ENCODE measurements around the gene MGAT4C.
A peak's percentile ranks its signal among the peaks of the same experiment; 100 is the strongest.
"Not testable (repeated sequence)": the region's sequence is repeated elsewhere in the genome, so short reads cannot be mapped to it uniquely, and the experiment has no call there.

The MGAT4C gene

DNA sequence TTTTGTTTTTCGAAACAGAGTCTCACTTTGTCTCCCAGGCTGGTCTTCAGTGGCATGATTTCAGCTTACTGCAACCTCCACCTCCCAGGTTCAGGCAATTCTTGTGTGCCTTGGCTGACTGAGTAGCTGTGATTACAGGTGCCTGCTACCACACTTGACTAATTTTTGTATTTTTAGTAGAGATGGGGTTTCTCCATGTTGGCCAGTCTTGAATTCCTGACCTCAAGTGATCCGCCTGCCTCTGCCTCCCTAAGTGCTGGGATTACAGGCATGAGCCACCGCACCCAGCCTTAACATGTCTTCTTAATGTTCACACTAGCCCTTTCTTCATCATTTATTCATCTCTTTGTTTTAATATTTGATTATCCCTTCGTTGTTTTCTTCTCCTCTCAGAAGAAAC is 197.1 kb downstream of the MGAT4C start:
- not testable (repeated sequence) for H3K79me2 ChIP-seq (ENCODE audit: control insufficient read depth, insufficient read depth, low read length, unreplicated experiment); H3K4me3 ChIP-seq (ENCODE audit: low read depth, low read length); H3K27me3 ChIP-seq (ENCODE audit: insufficient read depth, low read length); H3K27ac ChIP-seq (ENCODE audit: low read depth, low read length); H3K36me3 ChIP-seq (ENCODE audit: insufficient read depth, low read length); H3K4me1 ChIP-seq (ENCODE audit: control insufficient read depth, insufficient read depth, low read length, unreplicated experiment); H2AFZ ChIP-seq (ENCODE audit: low read length, unreplicated experiment)

DNA sequence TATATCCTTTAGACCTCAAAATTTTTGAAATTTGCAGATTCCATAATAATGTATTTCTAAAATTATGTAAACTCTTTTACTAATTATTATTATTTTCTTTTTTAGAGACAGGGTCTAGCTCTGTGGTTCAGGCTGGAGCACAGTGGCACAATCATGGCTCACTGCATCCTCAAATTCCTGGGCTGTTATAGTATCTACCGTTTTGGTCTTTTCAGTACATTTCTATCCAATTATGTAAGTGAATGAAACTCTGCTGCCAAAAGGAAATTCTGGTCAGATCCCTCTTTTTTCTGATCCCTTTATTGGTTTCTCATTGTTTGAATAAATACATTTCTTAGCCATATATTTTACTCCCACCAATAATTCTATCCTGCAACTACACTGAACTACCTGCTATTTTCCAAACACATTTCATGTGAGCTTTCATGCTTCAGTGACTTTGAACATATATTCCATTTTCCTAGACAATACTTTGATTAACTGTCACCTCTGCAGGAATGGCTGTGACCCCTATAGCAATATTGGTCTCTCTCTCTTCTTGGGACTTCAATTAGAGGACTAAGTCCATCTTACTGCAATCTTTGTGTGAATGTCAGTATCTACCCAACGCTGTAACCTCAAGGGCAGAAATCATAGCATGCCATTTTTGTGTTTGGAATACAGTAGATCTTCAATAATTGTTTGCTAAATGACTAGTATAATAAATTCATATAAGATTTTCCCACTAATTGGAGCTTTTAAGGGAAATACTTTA is 198.9 kb downstream of the MGAT4C start:
- Histone ChIP-seq H2AFZ (ENCODE audit: low read length, unreplicated experiment) (no peak overlapping the region), H3K4me3 (ENCODE audit: low read depth, low read length) (no peak overlapping the region), H3K36me3 (ENCODE audit: insufficient read depth, low read length) (no peaks in the 10 kb centered on the region), H3K79me2 (ENCODE audit: control insufficient read depth, insufficient read depth, low read length, unreplicated experiment) (no peaks in the 10 kb centered on the region), H3K27me3 (ENCODE audit: insufficient read depth, low read length) (no peaks in the 10 kb centered on the region), H3K4me1 (ENCODE audit: control insufficient read depth, insufficient read depth, low read length, unreplicated experiment) (no peaks in the 10 kb centered on the region), H3K27ac (ENCODE audit: low read depth, low read length) (no peak overlapping the region)

DNA sequence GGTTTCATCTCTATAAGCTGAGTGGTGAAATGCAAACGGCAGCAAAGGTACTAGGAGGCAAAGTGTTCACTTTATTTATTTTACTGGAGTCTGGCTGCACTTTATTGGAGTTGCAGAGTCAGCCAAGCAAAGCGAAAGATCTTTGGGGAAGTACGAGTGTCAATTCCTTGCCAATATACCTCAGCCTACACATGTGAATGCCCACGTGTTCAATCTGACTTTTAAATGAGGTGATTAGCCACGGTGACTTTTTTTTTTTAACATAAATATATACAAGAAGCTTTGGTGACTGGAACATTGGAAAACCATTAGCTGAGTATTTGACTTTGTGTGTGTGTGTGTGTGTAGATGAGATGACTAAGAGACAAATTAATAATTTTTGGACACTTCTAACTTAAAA is 203.3 kb downstream of the MGAT4C start:
- H2AFZ ChIP-seq (ENCODE audit: low read length, unreplicated experiment): no peak overlapping the region
- H3K4me3 ChIP-seq (ENCODE audit: low read depth, low read length): no peak overlapping the region
- no peaks in the 10 kb centered on the region for H3K79me2 ChIP-seq (ENCODE audit: control insufficient read depth, insufficient read depth, low read length, unreplicated experiment)
- no peaks in the 10 kb centered on the region for H3K36me3 ChIP-seq (ENCODE audit: insufficient read depth, low read length)
- no peak overlapping the region for H3K27ac ChIP-seq (ENCODE audit: low read depth, low read length)
- no peaks in the 10 kb centered on the region for H3K4me1 ChIP-seq (ENCODE audit: control insufficient read depth, insufficient read depth, low read length, unreplicated experiment)
- H3K27me3 ChIP-seq (ENCODE audit: insufficient read depth, low read length): no peaks in the 10 kb centered on the region

DNA sequence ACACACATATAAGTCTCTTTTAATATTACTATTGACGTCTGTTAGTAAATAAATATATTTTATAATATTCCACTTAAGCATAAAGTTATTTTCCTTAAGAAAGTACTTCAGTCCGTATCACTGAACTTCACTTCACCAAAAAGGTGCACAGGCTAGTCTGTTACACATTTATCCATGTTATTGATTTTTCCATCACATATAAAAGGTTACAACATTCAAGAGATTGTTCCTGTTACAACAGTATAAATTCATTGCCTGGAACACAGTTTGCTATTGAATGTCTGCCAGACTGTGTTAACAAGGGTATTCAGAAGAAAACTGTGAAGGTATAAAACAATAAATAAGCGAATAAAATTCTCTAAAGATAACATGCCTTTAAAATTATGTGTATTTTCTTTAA is 206.2 kb downstream of the MGAT4C start:
- Histone ChIP-seq H3K79me2 (ENCODE audit: control insufficient read depth, insufficient read depth, low read length, unreplicated experiment) (no peaks in the 10 kb centered on the region), H3K36me3 (ENCODE audit: insufficient read depth, low read length) (no peaks in the 10 kb centered on the region), H3K4me1 (ENCODE audit: control insufficient read depth, insufficient read depth, low read length, unreplicated experiment) (no peaks in the 10 kb centered on the region)

DNA sequence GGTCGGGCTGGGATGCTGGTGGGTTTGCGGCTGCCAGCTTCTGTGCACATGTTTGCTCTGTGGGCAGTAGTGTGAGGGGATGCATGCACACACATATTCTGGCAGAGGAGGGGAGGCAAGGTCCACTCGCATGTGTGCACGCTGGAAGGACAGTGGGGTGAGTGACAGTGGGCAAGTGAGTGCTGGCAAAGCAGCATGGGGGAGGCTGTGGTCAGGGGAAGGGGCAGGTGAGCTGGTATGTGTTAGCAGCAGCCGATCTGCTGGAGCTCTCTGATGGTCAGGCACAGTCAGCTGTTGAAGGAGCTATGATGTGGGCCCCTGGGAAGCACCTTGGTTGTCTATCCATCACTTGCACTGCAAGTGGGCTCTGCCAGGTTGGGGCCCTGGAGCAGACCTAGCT is 211.8 kb downstream of the MGAT4C start:
- H3K27ac ChIP-seq (ENCODE audit: low read depth, low read length): no peak overlapping the region
- no peaks in the 10 kb centered on the region for H3K79me2 ChIP-seq (ENCODE audit: control insufficient read depth, insufficient read depth, low read length, unreplicated experiment)
- H3K27me3 ChIP-seq (ENCODE audit: insufficient read depth, low read length): no peaks in the 10 kb centered on the region
- H3K4me3 ChIP-seq (ENCODE audit: low read depth, low read length): no peak overlapping the region
- no peaks in the 10 kb centered on the region for H3K4me1 ChIP-seq (ENCODE audit: control insufficient read depth, insufficient read depth, low read length, unreplicated experiment)
- no peak overlapping the region for H2AFZ ChIP-seq (ENCODE audit: low read length, unreplicated experiment)
- no peaks in the 10 kb centered on the region for H3K36me3 ChIP-seq (ENCODE audit: insufficient read depth, low read length)

More for the DNA sequence above, 206.2 kb downstream of the MGAT4C start:
- H2AFZ ChIP-seq (ENCODE audit: low read length, unreplicated experiment): no peak overlapping the region
- H3K4me3 ChIP-seq (ENCODE audit: low read depth, low read length): no peak overlapping the region
- no peaks in the 10 kb centered on the region for H3K27me3 ChIP-seq (ENCODE audit: insufficient read depth, low read length)
- H3K27ac ChIP-seq (ENCODE audit: low read depth, low read length): no peak overlapping the region

DNA sequence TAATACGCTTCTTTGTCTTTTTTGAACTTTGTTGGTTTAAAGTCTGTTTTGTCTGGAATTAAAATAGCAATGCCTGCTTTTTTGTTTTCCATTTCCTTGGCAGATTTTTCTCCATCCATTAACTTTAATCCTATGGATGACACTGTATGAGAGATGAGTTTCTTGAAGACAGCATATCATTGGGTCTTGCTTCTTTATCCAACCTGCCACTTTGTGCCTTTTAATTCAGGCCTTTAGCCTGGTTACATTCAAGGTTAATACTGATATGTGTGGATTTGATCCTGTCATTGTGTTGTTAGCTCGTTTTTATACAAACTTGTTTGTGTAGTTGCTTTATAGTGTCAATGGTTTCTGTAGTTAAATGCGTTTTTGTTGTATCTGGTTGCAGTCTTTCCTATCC is 214.1 kb downstream of the MGAT4C start:
- Histone ChIP-seq H3K4me1 (ENCODE audit: control insufficient read depth, insufficient read depth, low read length, unreplicated experiment) (no peaks in the 10 kb centered on the region), H2AFZ (ENCODE audit: low read length, unreplicated experiment) (no peak overlapping the region), H3K4me3 (ENCODE audit: low read depth, low read length) (no peak overlapping the region), H3K27me3 (ENCODE audit: insufficient read depth, low read length) (no peaks in the 10 kb centered on the region), H3K27ac (ENCODE audit: low read depth, low read length) (no peak overlapping the region), H3K36me3 (ENCODE audit: insufficient read depth, low read length) (no peaks in the 10 kb centered on the region), H3K79me2 (ENCODE audit: control insufficient read depth, insufficient read depth, low read length, unreplicated experiment) (no peaks in the 10 kb centered on the region)

DNA sequence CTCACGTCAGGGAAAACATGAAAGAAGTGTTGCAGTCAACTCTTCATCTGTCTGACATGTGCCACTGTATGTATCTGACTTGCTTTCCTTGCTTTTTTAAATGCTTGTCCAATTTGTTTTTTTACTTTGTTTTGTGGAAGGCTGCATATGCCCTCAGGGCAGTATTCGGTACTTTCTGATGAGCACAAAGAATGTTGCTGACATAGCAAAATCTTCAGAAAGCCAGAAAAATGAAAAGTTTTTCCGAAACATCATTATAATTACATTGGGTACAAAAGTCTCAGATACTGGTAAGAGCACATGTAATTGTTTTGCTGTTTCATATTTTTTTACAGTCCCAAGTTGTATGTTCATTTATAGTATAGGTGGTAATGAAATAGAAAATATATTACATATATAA is 237.8 kb downstream of the MGAT4C start:
- Histone ChIP-seq H3K4me3 (ENCODE audit: low read depth, low read length) (no peak overlapping the region), H3K27ac (ENCODE audit: low read depth, low read length) (no peak overlapping the region), H3K79me2 (ENCODE audit: control insufficient read depth, insufficient read depth, low read length, unreplicated experiment) (no peaks in the 10 kb centered on the region), H3K27me3 (ENCODE audit: insufficient read depth, low read length) (no peaks in the 10 kb centered on the region), H3K36me3 (ENCODE audit: insufficient read depth, low read length) (no peaks in the 10 kb centered on the region), H3K4me1 (ENCODE audit: control insufficient read depth, insufficient read depth, low read length, unreplicated experiment) (no peaks in the 10 kb centered on the region), H2AFZ (ENCODE audit: low read length, unreplicated experiment) (no peak overlapping the region)

DNA sequence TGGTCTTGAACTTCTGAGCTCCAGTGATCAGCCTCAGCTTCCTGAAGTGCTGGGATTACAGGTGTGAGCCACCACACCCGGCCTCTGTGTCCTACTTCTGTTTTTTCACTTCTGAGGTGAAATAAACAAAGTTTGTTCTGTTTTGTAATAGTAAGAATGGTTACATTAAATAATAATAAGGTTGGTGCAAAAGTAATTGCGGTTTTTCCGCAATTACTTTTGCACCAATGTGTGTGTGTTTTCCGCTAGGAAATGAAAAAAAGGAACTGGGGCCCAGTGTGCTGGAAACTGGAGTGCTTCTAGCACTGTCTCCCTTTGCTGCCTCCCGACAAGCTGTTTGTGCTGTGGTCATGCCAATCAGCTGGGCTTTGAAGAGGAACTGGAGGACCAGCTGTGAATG is 241.2 kb downstream of the MGAT4C start:
- Histone ChIP-seq H3K79me2 (ENCODE audit: control insufficient read depth, insufficient read depth, low read length, unreplicated experiment) (no peaks in the 10 kb centered on the region), H3K4me3 (ENCODE audit: low read depth, low read length) (no peak overlapping the region), H3K4me1 (ENCODE audit: control insufficient read depth, insufficient read depth, low read length, unreplicated experiment) (no peaks in the 10 kb centered on the region), H3K27me3 (ENCODE audit: insufficient read depth, low read length) (no peaks in the 10 kb centered on the region), H3K27ac (ENCODE audit: low read depth, low read length) (no peak overlapping the region), H3K36me3 (ENCODE audit: insufficient read depth, low read length) (no peaks in the 10 kb centered on the region), H2AFZ (ENCODE audit: low read length, unreplicated experiment) (no peak overlapping the region)

DNA sequence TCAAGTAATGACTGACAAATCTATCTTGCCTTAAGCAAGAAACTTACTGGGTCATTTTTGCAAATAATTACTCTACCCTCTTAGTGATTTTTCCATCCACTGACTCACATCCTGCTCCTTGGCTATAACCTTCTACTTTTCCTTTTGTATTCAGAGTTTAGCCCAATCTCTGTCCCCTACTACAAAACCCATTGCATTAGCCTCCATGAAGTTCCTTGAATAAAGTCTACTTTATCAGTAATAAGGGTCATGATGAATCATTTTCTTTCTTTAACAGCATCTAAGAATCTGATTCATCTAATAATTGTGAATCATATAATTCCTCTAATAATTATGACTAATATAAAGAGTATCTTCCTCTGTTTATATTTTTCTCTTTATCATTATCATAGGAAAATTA is 249.5 kb downstream of the MGAT4C start:
- H3K27me3 ChIP-seq (ENCODE audit: insufficient read depth, low read length): no peaks in the 10 kb centered on the region
- no peak overlapping the region for H2AFZ ChIP-seq (ENCODE audit: low read length, unreplicated experiment)
- H3K4me3 ChIP-seq (ENCODE audit: low read depth, low read length): no peak overlapping the region
- no peaks in the 10 kb centered on the region for H3K36me3 ChIP-seq (ENCODE audit: insufficient read depth, low read length)
- H3K4me1 ChIP-seq (ENCODE audit: control insufficient read depth, insufficient read depth, low read length, unreplicated experiment): peaks cover 9% of the 10 kb centered on the region
- H3K79me2 ChIP-seq (ENCODE audit: control insufficient read depth, insufficient read depth, low read length, unreplicated experiment): no peaks in the 10 kb centered on the region
- H3K27ac ChIP-seq (ENCODE audit: low read depth, low read length): 0 out of 2 replicates have a peak overlapping the region, but pooled peaks have one; percentile 4

DNA sequence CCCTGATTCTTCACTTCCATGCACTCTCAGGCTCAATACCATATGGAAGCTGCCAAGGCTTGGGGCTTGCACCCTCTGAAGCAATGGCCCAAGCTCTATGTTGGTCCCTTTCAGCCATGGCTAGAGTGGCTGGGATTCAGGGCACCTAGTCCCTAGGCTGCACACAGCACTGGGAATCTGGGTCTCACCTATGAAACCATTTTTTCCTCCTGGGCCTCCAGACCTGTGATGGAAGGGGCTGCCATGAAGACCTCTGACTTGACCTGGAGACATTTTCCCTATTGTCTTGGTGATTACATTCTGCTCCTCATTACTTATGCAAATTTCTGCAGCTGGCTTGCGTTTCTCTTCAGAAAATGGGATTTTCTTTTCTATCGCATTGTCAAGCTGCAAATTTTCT is 258.1 kb downstream of the MGAT4C start:
- no peak overlapping the region for H2AFZ ChIP-seq (ENCODE audit: low read length, unreplicated experiment)
- H3K4me3 ChIP-seq (ENCODE audit: low read depth, low read length): no peak overlapping the region
- no peak overlapping the region for H3K27ac ChIP-seq (ENCODE audit: low read depth, low read length)
- no peaks in the 10 kb centered on the region for H3K79me2 ChIP-seq (ENCODE audit: control insufficient read depth, insufficient read depth, low read length, unreplicated experiment)
- no peaks in the 10 kb centered on the region for H3K36me3 ChIP-seq (ENCODE audit: insufficient read depth, low read length)
- H3K4me1 ChIP-seq (ENCODE audit: control insufficient read depth, insufficient read depth, low read length, unreplicated experiment): peaks cover 5% of the 10 kb centered on the region
- no peaks in the 10 kb centered on the region for H3K27me3 ChIP-seq (ENCODE audit: insufficient read depth, low read length)

DNA sequence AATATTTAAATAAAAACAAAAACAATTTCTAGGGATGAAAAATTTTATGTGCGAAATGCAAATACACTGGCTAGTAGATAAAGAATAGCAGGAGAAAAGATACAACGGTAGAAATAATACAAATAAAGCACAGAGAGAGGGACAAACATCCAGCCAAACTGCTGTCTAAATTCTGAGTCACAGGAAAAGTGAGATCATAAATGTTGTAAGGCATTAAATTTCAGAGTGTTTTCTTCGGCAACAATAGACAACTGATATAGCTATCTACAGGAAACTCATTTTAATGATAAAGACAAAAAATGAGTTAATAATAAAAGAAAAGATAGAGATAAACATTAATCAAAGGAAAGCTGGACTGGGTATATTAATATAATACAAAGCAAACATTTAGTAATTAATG is 259.9 kb downstream of the MGAT4C start:
- H3K79me2 ChIP-seq (ENCODE audit: control insufficient read depth, insufficient read depth, low read length, unreplicated experiment): no peaks in the 10 kb centered on the region
- H3K4me3 ChIP-seq (ENCODE audit: low read depth, low read length): no peak overlapping the region
- H2AFZ ChIP-seq (ENCODE audit: low read length, unreplicated experiment): no peak overlapping the region

More for the DNA sequence above, 259.9 kb downstream of the MGAT4C start:
- Histone ChIP-seq H3K27me3 (ENCODE audit: insufficient read depth, low read length) (no peaks in the 10 kb centered on the region), H3K36me3 (ENCODE audit: insufficient read depth, low read length) (no peaks in the 10 kb centered on the region), H3K27ac (ENCODE audit: low read depth, low read length) (peak overlapping the region; percentile 39; the same call in 1 of the 2 replicates), H3K4me1 (ENCODE audit: control insufficient read depth, insufficient read depth, low read length, unreplicated experiment) (peaks cover 5% of the 10 kb centered on the region)

Data from ACC112 (cell line).